K562 (cell line): ENCODE results near the gene DTYMK. TPM values are rescaled to one million over a fixed set of nuclear protein-coding genes. Genes with fewer than 3 reads are reported as not detected.
A peak's percentile ranks its signal among the peaks of the same experiment; 100 is the strongest.

Experiments used
- ATAC-seq: fragments of 200-7000 bp; cut with Tn5 transposase; 3 replicates; pipeline ENCODE4 v1.9.1; 2020; ENCODE audit warnings: moderate library complexity
- BruUV-seq: library from RNA; stranded (reverse); fragments of 400-500 nt; replicated peaks from 2 replicates; lab custom pipeline; 2021; lab: Mats Ljungman, UMichigan
- CTCF ChIA-PET: fragments of 300-600 bp; formaldehyde crosslinking; extraction: SDS; loops from one replicate; lab custom pipeline; 2021; ENCODE audit warnings: low intra/inter-chr PET ratio; lab: Yijun Ruan, JAX
- POLR2A ChIA-PET: fragments of 300-600, 350-650 bp; sonication (Branson Sonifier 250); formaldehyde crosslinking; extraction: SDS; loops from one replicate; lab custom pipeline; 2021; ENCODE audit warnings: antibody characterized with exemption, inconsistent platforms; lab: Yijun Ruan, JAX
- DNase-seq, 4 experiments: peaks; one replicate each; pipeline versions ENCODE4 v3.0.0 to v3.0.0-alpha.2; 2011 to 2018; ENCODE audit warnings: low spot score in 3 of 4, mixed read lengths in 3 of 4; ENCODE audit errors: extremely low read depth in 1 of 4
- FAIRE-seq: peaks from 2 replicates; lab custom pipeline; 2011; peaks lifted over from hg19 to GRCh38; lab: Jason Lieb, UNC
- H2AFZ ChIP-seq: 2 replicates; pipeline ENCODE4 v1.6.0; 2011; ENCODE audit warnings: low read depth, low read length, control low read depth, inconsistent platforms
- H3K27ac ChIP-seq: fragments of 200-600 bp; 3 replicates; pipeline ENCODE4 v1.8.0; 2011; ENCODE audit warnings: low read depth, mild to moderate bottlenecking, control low read depth, inconsistent platforms, low read length, moderate library complexity, mixed read lengths; ENCODE audit errors: extremely low read depth
- H3K27me3 ChIP-seq, 2 experiments: fragments of 300-600 bp in 1 of 2; 2 replicates in 1 of 2; 3 replicates in 1 of 2; pipeline versions ENCODE4 v1.6.0 to v1.8.0; 2011; ENCODE audit warnings: inconsistent platforms in 2 of 2, low read length in 2 of 2, mild to moderate bottlenecking in 1 of 2, mixed read lengths in 1 of 2, moderate library complexity in 1 of 2; ENCODE audit not compliant: control insufficient read depth in 2 of 2, insufficient read depth in 2 of 2
- H3K36me3 ChIP-seq: fragments of 300-600 bp; 3 replicates; pipeline ENCODE4 v1.8.0; 2011; ENCODE audit warnings: mild to moderate bottlenecking, low read length, inconsistent platforms; ENCODE audit not compliant: control insufficient read depth, insufficient read depth
- H3K4me1 ChIP-seq, 2 experiments: fragments of 200-600 bp in 1 of 2; replicated peaks in 1 of 2; 2 replicates in 1 of 2; 3 replicates in 1 of 2; pipeline versions ENCODE4 v1.5.1 to v1.8.0; 2011; ENCODE audit warnings: inconsistent platforms in 2 of 2, low read length in 2 of 2, mild to moderate bottlenecking in 1 of 2, mixed read lengths in 1 of 2, moderate library complexity in 1 of 2; ENCODE audit not compliant: control insufficient read depth in 2 of 2, insufficient read depth in 2 of 2
- H3K4me2 ChIP-seq: 2 replicates; pipeline ENCODE4 v1.6.1; 2011; ENCODE audit warnings: low read length, control low read depth, inconsistent platforms, mixed read lengths; ENCODE audit not compliant: insufficient read depth
- H3K4me3 ChIP-seq: fragments of 200-600 bp; sonication (generic), shearing (Covaris generic); 2 replicates; pipeline ENCODE4 v1.5.1; 2016; ENCODE audit warnings: control low read depth, inconsistent platforms
- H3K79me2 ChIP-seq: fragments of 200-600 bp; 3 replicates; pipeline ENCODE4 v1.8.0; 2011; ENCODE audit warnings: low read length, inconsistent platforms; ENCODE audit not compliant: control insufficient read depth, insufficient read depth
- H3K9ac ChIP-seq, 2 experiments: 2 replicates each; pipeline versions ENCODE4 v1.6.0 to v1.6.1; 2011; ENCODE audit warnings: low read depth in 2 of 2, low read length in 2 of 2, control low read depth in 1 of 2, inconsistent platforms in 1 of 2, mild to moderate bottlenecking in 1 of 2, mixed read lengths in 1 of 2; ENCODE audit not compliant: insufficient read depth in 1 of 2
- H3K9me1 ChIP-seq: one replicate; pipeline ENCODE4 v1.6.0; 2011; ENCODE audit warnings: inconsistent platforms, mild to moderate bottlenecking, low read length, moderate library complexity; ENCODE audit not compliant: control insufficient read depth, insufficient read depth
- H3K9me3 ChIP-seq: replicated peaks from 2 replicates; pipeline ENCODE4 v1.5.1; 2011; ENCODE audit warnings: low read depth, low read length, inconsistent platforms; ENCODE audit not compliant: control insufficient read depth, insufficient read depth
- H4K20me1 ChIP-seq: replicated peaks from 2 replicates; pipeline ENCODE4 v1.6.1; 2011; ENCODE audit warnings: low read length, inconsistent platforms, mixed read lengths; ENCODE audit not compliant: control insufficient read depth, insufficient read depth
- POLR2G ChIP-seq: fragments of 200-400 bp; formaldehyde crosslinking; IDR thresholded peaks from 2 replicates; pipeline ENCODE4 v1.6.1; 2017; ENCODE audit warnings: low read depth, mild to moderate bottlenecking, antibody characterized with exemption, low read length, moderate library complexity
- ZNF165 ChIP-seq: fragments of 250-450 bp; sonication (Bioruptor Pico); IDR thresholded peaks from 2 replicates; pipeline ENCODE4 v1.4.0; 2020; ENCODE audit warnings: borderline replicate concordance
- WGBS: fragments of 100-300 bp; shearing (Covaris generic); methylation state at CpG from one replicate; pipeline ENCODE4 v1.1.6; 2016; ENCODE audit warnings: low coverage, mixed read lengths; ENCODE audit not compliant: insufficient coverage; ENCODE audit errors: missing lambda C conversion rate; 5-methylcytosine and 5-hydroxymethylcytosine counted together
- in situ Hi-C: fragments of 300-500 bp; cut with MboI; formaldehyde crosslinking; loops from 4 replicates; pipeline ENCODE4 v1.15.0; 2018; ENCODE audit warnings: inconsistent platforms, mixed read lengths
- intact Hi-C: fragments of 100-400 bp; cut with micrococcal nuclease; formaldehyde crosslinking; loops from 2 replicates; pipeline ENCODE4 v1.14.2; 2022
- polyA plus RNA-seq, 8 experiments: library from polyadenylated mRNA; depleted of rRNA in 4 of 8; stranded (reverse) in 5 of 8; unstranded in 3 of 8; fragments of >200 nt; fragmentation: Nextera tagmentation in 2 of 8; fragmentation: Illumina TruSeq in 1 of 8; extraction: Ambion mirVana in 2 of 8; extraction: Trizol in 1 of 8; gene quantifications; 2 replicates each; pipeline versions ENCODE4 v1.2.1 to v1.2.3, GENCODE V29; 2011 to 2014; ENCODE audit warnings: inconsistent platforms in 1 of 8, missing spikeins in 1 of 8
- total RNA-seq, 7 experiments: library from RNA; depleted of rRNA in 6 of 7; stranded (reverse); fragments of >200 nt in 6 of 7; fragmentation: Illumina TruSeq in 2 of 7; extraction: Trizol in 2 of 7; gene quantifications; 2 replicates each; pipeline versions ENCODE4 v1.2.1 to v1.2.3, GENCODE V29; 2011 to 2021; ENCODE audit warnings: low replicate concordance in 1 of 7

The DTYMK gene
- total and polyA plus RNA-seq, 9 of the 15 experiments (the other 6 are each of a cell fraction or from before 2014, with no cell fraction given): 8.2 to 85.0 (median 47.9) TPM

DNA sequence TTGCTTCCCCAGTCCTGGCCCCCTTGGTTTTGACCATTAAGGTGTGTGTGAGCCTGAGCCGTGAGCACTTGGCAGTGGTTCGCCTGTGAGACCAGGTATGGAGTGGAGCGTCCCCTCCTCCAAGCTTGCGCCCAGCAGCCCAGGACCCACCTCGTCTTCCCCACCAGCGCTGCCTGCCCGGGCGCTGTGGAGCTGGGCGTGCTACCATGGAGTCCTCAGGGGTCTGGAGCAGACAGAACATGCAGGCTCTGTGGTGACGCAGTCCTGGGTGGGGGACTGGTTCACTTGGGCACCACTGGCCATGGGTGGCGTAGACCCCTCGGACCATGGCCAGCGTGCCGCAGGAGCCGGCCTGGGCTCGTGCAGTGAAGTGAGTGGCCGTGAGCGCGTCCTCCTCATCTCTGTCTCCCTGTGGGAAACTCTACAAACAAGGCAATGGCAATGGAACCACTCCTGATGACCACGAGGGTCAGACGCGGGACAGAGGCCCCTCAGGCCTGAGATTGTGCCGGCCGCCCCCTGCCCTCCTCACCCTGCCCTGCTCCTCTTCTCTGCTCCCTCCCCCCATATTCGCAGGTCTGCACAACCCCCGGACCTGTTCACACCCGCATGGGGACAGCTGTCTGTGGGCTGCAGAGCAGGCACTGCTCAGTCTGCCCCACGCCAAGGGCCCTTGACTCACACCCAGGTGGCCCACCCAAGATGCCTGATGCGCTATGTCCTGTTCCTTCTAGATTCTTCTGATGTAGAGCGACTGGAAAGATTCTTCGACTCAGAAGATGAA is 15.0 kb downstream of the DTYMK start:
- Histone ChIP-seq H3K36me3 (peaks cover 40% of the 10 kb centered on the region; the same call in 1 of the 3 replicates), H3K4me3 (no peak overlapping the region), H3K27ac (no peak overlapping the region), H3K4me1 (peaks cover 0 to 3% of the 10 kb centered on the region in 2 experiments; a peak in 2 of 5 replicates), H3K9me1 (no peaks in the 10 kb centered on the region), H3K79me2 (no peaks in the 10 kb centered on the region), H4K20me1 (no peaks in the 10 kb centered on the region; the same call in 1 of the 2 replicates), H2AFZ (no peak overlapping the region), H3K4me2 (no peak overlapping the region), H3K9me3 (no peaks in the 10 kb centered on the region), H3K9ac (no peak overlapping the region; a peak in 1 of 4 replicates), H3K27me3 (no peaks in the 10 kb centered on the region)
- FAIRE-seq (no peak), ATAC-seq (no peak), DNase-seq (no peak)
- no peak for TF ChIP-seq ZNF165 (CRISPR knock-in tag)
- peak; percentile 47 for TF ChIP-seq POLR2G
- in situ Hi-C loops (no loop called here), intact Hi-C loops (no loop called here)
- POLR2A ChIA-PET: interaction anchor here (1.3 kb wide), 1 partner anchor 15 kb away, joined by 5 read pairs; the partner anchor contains the start of gene DTYMK
- BruUV-seq: no TSS peak
- WGBS: 86% methylated on average over 10 of the region's 31 CpGs
- CTCF ChIA-PET: no interaction called here
